T-helper 9 cell (primary cell): Measurements from ENCODE around the gene TMEM131.

Experiments used
- DNase-seq: peaks from one replicate; pipeline ENCODE4 v3.0.0-alpha.2; 2020

Gene TMEM131

DNA sequence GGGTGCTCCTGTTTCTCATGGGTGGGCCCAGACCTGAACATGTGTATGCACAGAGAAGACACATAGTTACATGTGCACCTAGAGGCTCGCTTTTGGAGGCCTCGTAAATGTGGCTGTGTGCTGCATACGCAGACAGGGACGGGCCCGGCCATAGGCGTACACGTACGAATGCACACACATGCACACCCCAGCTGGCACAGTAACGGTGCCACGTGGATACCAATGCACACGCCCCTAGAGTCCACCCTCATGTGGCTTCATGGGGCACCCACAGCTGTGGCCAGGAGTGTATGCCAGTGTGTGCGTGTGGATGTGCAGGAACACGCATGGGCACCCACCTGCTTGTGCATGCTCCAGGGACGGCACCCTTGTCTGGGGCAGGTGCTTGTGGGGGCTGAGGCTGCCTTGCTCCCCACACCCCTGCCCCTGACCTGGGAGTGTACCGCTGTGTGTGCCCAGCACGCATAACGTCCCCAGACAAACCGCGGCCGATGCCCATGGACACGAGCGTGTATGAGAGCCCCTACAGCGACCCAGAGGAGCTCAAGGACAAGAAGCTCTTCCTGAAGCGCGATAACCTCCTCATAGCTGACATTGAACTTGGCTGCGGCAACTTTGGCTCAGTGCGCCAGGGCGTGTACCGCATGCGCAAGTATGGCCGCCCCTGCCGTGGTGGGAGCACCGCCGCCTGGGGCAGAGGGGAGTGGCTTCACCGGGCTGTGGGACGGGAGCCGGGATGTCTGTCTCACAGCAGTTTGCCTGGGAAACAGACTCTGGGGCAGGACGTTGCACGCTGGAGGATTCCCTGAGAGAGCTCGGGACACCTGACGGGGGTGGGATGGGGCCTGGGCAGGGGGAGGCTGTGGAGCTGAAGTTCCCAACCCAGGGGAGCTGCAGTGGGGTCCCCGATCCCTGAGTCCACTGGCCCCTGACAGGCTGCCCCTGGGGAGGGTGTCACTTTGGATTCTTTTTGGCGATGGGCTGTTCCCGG lies 261.4 kb downstream of the TMEM131 start:
- DNase-seq = no peak

DNA sequence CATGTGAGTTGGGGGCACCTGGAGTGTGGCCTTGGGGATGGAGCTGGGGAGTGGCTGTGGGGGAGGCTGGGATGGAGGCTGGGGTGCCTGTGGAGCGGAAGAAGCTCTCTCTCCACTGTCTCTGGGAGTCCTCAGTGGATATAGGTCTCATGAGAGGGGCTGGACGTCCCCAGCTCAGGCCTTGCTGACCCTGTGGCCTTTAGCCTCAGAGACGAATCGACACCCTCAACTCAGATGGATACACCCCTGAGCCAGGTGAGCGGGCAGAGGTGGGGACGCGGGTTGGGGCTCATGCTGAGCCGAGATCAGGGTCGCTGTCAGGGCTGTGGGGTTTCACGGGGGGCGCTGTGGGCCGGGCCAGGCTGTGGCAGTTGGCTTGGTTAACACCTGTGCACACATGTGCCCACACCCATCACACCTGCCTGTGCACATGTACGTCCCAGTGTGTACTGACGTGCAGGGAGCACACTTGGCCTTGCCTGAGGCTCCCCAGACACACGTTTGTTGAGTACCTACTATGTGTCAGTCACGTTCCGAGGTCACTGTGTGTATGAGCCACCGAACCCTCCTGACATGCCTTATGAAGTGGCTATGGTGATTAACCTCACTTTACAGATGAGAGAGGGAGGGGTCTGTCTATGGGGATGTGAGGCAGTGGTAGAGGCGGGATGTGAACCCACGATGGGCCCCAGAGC lies 262.3 kb downstream of the TMEM131 start:
- no peak for DNase-seq

DNA sequence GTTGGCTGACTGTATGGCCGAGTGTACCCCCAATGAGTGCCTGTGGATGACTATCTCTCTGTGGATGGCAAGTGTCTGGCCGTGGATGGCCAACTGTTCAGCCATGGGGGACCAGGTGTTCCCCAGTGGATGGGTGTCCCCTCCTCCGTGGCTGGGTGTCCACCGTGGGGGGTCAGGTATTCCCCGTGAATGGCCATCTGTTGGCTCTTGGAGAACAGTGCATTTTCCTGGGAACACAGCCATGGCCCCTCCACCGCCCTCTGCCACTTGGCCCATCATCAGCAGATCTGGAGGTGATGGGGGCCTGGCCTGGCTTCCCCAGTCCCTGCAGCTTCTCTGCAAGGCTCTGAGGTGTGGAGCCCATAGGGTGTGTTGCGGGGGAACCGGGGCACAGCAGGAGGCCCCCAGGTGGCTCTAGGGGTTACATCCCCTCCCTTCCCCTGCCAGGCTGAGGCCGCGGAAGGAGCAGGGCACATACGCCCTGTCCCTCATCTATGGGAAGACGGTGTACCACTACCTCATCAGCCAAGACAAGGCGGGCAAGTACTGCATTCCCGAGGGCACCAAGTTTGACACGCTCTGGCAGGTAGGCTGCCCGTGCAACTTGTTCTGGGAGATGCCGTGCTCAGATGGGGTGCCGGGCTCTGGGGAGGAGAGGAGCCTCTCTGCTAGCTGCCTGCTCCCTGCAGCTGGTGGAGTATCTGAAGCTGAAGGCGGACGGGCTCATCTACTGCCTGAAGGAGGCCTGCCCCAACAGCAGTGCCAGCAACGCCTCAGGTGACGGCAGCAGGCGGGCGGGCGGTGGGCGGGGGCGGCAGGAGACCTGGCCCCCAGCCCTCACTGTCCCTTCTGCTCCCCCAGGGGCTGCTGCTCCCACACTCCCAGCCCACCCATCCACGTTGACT lies 263.1 kb downstream of the TMEM131 start:
- no peak for DNase-seq

DNA sequence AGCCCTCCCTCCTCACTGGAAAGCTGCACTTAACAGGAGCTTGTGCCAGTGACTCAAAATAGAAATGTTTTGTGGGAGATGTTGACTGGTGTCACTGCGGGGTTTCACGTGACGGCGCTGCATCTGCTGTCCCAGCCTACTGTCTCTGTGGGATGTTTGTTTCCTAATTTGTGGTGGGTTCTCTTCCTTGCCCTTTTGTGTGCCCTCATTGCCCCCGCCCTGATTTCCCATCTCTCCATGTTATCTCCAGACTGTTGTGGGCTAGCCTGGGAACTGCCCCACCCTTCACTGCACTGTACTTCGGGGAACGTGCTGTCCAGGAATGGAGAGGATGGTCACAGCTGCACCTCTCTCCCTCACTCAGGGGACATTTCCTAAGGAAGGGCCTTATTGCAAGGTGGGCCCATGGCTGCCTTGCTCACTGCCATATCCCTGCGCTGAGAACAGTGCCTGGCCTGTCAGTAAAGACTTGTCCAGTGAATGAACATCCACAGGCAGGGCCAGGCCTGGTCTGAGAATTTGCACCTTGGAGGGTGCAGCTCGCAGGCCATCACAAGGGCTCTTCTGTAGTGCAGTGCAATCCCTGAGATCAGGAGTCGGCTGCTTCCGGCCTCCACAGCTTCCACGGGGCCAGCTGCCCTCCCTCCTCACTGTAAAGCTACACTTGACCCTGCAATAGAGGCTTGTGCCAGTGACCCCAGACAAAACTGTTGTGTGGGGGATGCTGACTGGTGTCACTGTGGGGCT lies 264.3 kb downstream of the TMEM131 start:
- no peak for DNase-seq

DNA sequence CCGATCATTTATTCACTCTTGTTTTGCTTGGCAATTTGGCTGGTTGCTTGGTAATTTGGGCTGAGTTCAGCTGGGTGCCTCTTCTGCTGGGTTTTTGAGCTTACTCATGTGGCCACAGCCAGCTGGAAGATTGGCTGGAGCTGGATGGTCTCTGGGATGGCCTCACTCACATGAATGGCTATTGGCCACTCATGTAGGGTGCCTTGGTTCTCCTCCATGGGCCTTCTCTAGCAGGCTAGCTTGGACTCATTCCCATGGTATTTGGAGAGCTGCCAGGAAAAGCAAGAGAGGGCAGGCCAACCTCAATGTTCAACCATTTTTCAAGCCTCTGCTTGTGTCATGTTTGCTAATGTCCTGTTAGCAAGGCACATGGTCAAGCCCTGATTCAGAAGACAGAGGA lies 265.5 kb downstream of the TMEM131 start:
- no peak for DNase-seq

DNA sequence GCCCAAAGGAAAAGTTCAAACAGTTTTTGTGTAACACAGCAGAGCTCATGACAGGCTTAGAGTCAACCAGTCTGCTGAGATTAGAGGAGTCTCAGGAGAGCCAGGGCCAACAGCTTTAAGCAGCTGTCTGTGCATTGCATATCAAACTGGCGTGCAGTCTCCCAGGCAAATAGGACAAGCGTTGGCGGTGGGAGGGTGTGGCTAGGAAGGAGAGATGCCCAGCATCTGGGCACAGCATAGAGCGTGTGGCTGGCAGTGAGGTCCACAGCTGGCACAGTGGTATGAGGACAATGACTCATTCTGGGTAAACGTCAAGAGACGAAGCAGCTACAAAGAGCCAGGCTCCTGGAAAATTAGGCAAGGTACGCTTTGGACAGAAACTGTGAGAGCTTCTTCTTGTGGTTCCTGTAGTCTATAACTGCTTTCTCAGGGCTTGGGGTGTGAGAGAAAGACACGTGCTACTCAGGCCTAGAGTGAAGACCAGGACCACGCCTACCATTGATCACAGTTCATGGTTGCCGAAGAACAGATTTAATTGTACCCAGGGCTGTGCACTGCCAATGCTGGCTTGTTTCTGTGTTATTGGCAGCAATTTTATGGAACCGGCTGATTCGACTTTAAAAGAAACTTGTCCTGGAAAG lies 267.5 kb downstream of the TMEM131 start:
- no peak for DNase-seq

DNA sequence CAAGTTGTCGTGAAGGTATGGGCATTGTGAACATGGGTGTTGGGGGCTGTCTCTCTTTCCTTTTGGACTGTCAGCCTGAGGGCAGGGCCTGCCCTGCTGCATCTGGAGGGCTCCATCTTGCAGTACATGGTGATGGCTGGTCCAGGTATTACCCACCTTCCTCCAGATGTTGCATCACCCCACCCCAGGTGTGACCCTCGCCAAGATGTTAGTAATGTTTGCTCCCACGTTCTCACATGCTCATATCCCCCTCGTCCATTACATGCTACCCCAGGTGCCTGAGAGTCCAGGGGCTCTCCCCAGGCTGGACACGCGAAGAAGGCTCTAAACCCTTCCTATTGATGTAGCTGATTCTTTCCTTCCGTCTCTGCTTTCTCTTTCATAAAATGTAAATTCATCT lies 268.5 kb downstream of the TMEM131 start:
- DNase-seq = no peak

DNA sequence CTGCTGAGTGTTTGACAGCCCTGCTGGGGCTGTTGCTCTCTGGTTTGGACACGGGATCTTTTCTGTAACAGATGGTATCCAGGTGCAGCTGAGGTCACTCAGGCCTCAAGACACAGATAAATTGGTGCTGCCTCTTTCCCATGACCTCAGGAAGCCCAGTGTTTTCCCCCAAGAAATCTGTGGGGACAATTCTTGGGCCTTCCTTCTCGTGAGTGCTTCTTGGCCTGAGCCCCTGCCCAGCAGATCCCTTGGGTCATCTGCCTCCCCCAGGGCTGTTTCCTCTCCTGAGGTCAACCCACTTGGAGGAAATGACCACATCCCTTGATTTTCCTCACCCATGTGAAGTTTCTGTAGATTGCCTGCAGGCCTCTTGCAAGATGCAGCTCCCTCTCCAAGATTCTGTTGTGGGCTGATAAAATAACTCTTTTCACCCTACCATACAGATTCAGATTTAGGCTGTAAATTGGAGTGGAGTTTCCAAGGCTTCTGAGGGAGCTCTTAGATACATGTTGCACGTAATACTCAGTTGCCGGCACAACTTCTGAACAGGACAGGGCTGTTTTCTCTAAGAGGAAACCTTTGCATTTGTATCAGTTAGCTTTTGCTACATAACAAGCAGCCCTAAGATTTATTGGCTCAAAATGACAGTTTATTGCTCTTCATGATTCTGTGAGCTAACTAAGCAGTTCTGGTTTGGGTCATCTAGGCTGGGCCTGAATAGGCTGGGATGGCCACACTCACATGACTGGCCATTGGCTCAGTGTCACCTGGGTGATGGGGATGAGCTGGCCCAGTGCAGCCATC lies 269.3 kb downstream of the TMEM131 start:
- DNase-seq = no peak

DNA sequence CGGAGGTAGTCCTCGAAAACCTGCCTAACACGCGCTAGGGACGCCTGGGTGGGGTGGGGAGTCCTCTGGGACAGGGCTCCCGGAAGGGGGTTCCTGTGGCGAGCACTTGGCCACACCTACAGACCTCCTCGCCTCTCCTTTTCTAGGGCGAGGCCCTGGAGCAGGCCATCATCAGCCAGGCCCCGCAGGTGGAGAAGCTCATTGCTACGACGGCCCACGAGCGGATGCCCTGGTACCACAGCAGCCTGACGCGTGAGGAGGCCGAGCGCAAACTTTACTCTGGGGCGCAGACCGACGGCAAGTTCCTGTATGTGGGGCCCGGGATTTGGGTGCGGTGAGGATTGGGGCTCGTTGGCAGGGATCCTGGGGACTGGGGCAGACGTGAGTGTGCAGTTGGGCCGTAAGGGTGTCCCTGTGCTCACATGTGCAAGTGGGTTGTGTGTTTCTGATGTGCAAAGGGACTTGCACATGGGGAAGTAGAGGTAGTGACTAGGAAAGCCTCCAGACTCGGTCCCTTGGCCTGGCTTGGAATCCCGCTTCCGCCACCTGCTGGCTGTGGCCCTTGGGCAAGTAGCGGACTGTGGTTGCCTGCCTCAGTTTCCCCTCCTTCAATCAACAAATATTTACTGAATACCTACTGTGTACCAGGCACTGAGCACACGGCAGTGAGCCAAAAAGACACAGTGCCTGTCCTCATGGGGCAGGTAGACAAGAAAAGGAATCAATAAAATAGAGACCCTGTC lies 270.6 kb downstream of the TMEM131 start:
- DNase-seq = no peak

DNA sequence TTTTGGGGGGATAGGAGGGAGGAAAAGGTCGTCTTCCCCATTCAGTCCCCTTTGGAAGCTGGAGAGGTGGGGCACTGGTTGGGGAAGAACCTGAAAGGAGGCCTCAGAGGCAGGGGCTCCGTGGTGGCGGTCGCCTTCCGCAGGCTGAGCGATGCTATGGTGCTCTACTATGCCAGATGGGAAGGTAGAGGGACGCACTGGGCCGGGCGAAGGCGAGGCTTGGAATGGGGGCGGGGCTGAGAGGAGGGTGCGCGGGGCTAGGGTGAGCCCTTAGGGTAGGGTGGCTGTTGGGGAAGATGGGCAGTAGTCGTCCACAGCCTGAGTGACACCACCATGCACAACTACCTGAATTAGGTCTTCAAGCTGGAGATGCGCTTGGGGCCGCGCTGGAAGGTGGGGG lies 271.2 kb downstream of the TMEM131 start:
- no peak for DNase-seq

DNA sequence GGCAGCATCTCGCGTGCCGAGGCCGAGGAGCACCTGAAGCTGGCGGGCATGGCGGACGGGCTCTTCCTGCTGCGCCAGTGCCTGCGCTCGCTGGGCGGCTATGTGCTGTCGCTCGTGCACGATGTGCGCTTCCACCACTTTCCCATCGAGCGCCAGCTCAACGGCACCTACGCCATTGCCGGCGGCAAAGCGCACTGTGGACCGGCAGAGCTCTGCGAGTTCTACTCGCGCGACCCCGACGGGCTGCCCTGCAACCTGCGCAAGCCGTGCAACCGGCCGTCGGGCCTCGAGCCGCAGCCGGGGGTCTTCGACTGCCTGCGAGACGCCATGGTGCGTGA lies 271.7 kb downstream of the TMEM131 start:
- DNase-seq = no peak

DNA sequence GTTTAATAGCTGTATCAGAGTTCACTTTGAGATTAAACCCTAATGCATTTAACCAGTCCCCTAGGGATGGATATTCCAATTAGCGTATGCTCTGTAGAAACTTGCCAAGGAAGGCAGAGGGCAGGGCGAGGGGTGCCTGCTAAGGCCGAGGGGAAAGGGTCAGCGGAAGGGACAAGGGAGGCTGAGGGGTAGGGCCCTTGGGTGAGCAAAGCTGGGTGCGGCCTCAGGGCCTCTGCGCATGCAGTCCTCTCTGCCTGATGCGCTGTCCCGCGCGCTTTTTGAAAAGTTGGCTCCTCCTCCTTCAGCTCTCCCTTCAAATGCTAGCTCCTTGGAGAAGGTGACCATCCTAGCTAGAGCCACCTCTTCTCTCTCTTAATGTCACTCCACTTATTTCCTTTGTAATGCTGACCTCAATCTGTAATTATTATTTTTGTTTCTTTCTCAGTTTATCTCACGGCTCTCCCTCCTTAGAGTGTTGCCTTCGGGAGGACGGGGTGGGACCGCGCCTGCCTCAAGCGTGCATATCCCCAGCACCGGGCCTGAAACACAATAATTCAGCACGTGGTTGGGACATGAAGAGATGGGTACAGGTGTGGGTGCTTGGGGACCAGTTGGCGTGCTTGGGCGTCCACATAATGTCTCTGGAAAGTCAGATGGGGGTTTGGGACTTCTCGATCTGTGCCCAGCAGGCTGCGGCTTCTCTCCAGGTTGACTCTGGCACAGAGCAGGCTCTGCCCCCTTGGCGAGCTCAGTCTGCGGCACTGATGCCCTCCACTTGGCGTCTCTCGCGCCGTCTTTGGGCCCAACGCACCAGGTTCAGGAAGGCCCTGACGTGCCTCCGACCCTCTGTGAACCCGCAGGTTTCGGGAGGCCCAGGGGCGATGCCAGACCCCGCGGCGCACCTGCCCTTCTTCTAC lies 272.3 kb downstream of the TMEM131 start:
- no peak for DNase-seq

DNA sequence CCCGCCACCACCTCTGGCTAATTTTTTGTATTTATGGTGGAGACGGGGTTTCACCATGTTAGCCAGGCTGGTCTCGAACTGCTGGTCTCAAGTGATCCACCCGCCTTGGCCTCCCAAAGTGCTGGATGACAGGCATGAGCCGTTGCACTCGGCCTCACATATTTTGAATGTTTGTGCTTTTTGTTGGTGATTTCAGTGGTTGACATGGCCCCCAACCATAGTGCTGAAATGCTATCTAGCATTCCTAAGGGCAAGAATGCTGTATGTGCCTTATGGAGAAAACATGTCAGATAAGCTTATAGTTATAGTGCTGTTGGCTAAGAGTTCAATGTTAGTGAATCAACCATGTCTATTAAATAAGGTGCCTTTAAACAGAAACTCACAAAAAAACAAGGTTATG lies 273.5 kb downstream of the TMEM131 start:
- DNase-seq = no peak

DNA sequence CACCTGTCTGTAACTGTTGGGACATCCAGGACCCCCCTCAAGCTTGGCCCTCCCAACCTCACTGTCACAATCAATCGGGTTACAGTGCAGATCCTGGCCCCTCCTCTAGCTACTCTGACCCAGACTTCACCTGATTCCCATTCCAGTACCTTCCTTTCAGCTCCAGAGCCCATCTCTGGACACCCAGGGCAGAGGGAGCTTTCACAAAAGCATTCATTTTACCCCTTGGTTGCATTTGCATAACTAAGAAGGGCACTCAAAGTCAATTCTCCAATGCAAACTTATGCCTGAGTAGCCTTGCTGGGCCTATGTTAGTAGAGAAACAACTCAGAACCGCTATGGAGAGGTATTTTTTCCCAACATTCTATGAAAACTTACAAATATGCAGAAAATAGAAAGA lies 275.0 kb downstream of the TMEM131 start:
- no peak for DNase-seq

DNA sequence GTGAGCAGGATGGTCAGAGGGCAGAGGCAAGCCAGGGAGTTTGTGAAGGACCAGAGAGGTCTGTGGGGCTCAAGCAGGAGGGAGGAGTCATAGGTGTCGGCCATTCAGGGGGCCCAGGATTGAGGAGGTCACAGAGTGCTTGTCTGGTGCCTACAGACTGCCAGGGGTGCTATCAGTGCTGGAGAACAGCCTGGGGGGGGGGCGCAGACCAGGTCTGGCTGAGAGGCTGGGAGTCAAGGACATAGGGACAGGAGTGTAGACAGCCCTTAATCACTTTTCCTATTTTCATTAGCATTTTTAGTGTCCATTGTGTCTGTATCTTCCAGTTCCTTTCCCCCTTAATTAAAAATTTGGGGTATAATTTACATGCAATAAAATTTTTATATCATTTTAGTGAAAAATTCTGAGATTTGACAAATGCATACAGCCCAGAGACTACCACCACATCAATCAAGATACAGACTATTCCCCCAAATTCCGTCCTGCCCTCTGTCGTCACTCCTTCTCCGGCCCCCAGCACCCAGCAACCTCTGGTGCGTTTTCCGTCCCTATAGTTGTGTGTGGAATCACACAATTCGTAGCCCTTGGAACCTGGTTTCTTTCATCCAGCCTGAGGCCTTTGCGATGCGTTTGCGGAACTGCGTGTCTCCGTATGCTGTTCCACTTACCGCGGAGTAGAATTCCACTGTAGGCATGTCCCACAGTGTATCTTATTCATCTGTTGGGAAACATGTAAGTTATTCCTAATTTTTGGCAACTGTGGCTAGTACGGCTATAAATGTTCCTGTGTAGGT lies 276.2 kb downstream of the TMEM131 start:
- no peak for DNase-seq

DNA sequence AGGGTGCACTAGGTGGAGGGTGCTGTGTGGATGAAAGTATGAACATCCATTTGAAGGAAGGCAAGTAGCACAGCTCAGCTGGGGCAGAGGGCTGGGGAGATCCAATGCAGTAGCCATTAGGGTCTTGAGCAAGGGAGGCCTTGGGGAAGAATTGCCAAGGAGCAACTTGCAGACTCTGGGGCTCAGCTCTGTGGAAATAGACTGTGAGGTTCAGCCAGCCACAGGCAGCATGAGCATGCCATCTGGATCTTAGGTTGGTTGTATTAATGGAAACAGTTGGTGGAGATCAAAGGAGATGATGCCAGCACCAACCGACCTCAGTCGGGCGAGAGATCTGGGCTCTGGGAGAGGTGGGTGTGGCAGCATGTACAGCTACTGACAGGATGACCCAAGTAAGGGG lies 276.8 kb downstream of the TMEM131 start:
- DNase-seq = no peak

DNA sequence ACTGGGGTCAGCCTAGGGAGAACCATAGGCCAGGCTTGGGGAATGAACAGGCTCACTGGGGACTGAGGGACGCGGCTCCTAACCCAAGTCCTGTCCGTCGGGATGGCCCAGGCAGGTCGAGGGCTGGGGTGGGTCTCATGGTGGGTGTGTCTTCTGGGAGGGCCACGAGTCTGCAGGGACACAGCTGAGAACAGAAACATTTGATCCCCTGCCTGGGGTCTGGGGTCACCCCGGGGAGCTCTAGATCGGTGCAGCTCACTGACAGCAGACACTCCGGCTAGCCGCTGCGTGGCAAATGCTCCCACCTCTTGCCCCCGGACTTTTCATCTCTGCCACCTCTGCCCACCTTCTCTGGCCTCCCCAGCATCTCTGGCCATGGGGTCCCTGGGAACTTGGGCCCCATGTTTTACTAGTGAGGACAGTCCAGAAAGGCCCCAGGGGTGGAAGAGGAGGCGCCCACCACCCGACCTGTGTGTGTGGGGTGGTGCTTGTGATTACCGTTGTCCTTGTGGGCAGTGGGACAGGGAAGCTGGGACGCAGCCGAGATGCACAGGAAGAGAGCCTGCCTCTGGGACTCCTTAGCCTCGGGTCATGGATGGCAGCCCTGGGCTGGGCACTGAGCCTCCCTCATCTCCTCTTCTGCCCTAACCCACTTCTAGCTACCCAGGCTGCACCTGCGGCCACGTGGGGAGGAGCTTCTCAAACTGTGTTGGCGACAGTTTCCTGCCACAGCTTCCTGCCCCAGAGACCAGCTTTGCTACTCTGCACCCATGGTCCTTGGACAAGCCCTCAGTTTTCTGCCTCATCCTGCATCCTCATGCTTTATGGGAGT lies 277.5 kb downstream of the TMEM131 start:
- DNase-seq = peak; percentile 61
